K562 (cell line): ENCODE data around the gene GORASP2. TPM values are rescaled to one million over a fixed set of nuclear protein-coding genes. Genes with fewer than 3 reads are reported as not detected.
A peak's percentile ranks its signal among the peaks of the same experiment; 100 is the strongest.

Experiments
- BCL6 ChIP-seq: fragments of 250-450 bp; sonication (Bioruptor Pico); IDR thresholded peaks from 2 replicates; pipeline ENCODE4 v1.4.0; 2020
- DACH1 ChIP-seq: fragments of 450-650 bp; IDR thresholded peaks from 2 replicates; pipeline ENCODE4 v1.6.1; 2018; ENCODE audit not compliant: partially characterized antibody
- DPF2 ChIP-seq: fragments of 450-650 bp; IDR thresholded peaks from 2 replicates; pipeline ENCODE4 v1.6.1; 2016
- FOXP1 ChIP-seq: sonication (generic); formaldehyde crosslinking; IDR thresholded peaks from 2 replicates; pipeline ENCODE4 v1.8.0; 2022; ENCODE audit warnings: mild to moderate bottlenecking, missing genetic modification reagents
- GATAD2A ChIP-seq: fragments of 450-650 bp; IDR thresholded peaks from 2 replicates; pipeline ENCODE4 v1.6.1; 2017
- POLR2A ChIP-seq: fragments of 450-650 bp; conservative IDR thresholded peaks from 2 replicates; pipeline ENCODE4 v1.6.1; 2016
- SIN3A ChIP-seq, 2 experiments: fragments of 150-350 bp in 1 of 2; IDR thresholded peaks; 2 replicates each; pipeline ENCODE4 v1.6.1; 2011 to 2016; ENCODE audit warnings: borderline replicate concordance in 2 of 2, low read depth in 2 of 2, low read length in 2 of 2, mild to moderate bottlenecking in 2 of 2, moderate library complexity in 2 of 2; ENCODE audit not compliant: control insufficient read depth in 1 of 2
- SMC3 ChIP-seq: conservative IDR thresholded peaks from 2 replicates; pipeline ENCODE4 v1.6.1; 2011; ENCODE audit warnings: low read depth, low read length, improper control_type of control experiment; ENCODE audit not compliant: insufficient read depth
- SOX6 ChIP-seq: fragments of 450-650 bp; IDR thresholded peaks from 2 replicates; pipeline ENCODE4 v1.6.1; 2014; ENCODE audit warnings: mild to moderate bottlenecking
- TAF7 ChIP-seq: fragments of 450-650 bp; IDR thresholded peaks from 2 replicates; pipeline ENCODE4 v1.6.1; 2016; ENCODE audit warnings: missing genetic modification characterization, missing compliant biosample characterization
- ZC3H4 ChIP-seq: sonication (generic); formaldehyde crosslinking; IDR thresholded peaks from 2 replicates; pipeline ENCODE4 v1.9.0; 2021; ENCODE audit warnings: missing genetic modification reagents, borderline replicate concordance
- ZNF134 ChIP-seq: fragments of 250-450 bp; sonication (Bioruptor Pico); conservative IDR thresholded peaks from 2 replicates; pipeline ENCODE4 v1.4.0; 2020
- ZNF274 ChIP-seq: IDR thresholded peaks from 2 replicates; pipeline ENCODE4 v1.6.1; 2011; ENCODE audit warnings: low read depth, mild to moderate bottlenecking, low read length, moderate library complexity, borderline replicate concordance
- ZNF282 ChIP-seq: sonication (generic); formaldehyde crosslinking; IDR thresholded peaks from 2 replicates; pipeline ENCODE4 v1.8.1; 2023; ENCODE audit warnings: missing genetic modification reagents
- ZNF76 ChIP-seq: fragments of 250-450 bp; sonication (Bioruptor Pico); IDR thresholded peaks from 2 replicates; pipeline ENCODE4 v1.4.0; 2020; ENCODE audit warnings: mild to moderate bottlenecking, moderate library complexity, borderline replicate concordance
- polyA plus RNA-seq, 8 experiments: library from polyadenylated mRNA; depleted of rRNA in 4 of 8; stranded (reverse) in 5 of 8; unstranded in 3 of 8; fragments of >200 nt; fragmentation: Nextera tagmentation in 2 of 8; fragmentation: Illumina TruSeq in 1 of 8; extraction: Ambion mirVana in 2 of 8; extraction: Trizol in 1 of 8; gene quantifications; 2 replicates each; pipeline versions ENCODE4 v1.2.1 to v1.2.3, GENCODE V29; 2011 to 2014; ENCODE audit warnings: inconsistent platforms in 1 of 8, missing spikeins in 1 of 8
- total RNA-seq, 7 experiments: library from RNA; depleted of rRNA in 6 of 7; stranded (reverse); fragments of >200 nt in 6 of 7; fragmentation: Illumina TruSeq in 2 of 7; extraction: Trizol in 2 of 7; gene quantifications; 2 replicates each; pipeline versions ENCODE4 v1.2.1 to v1.2.3, GENCODE V29; 2011 to 2021; ENCODE audit warnings: low replicate concordance in 1 of 7
- TF ChIP-seq, protein P1 (sequence below): fragments of 250-450 bp; sonication (Bioruptor Pico); IDR thresholded peaks from 2 replicates; pipeline ENCODE4 v1.5.0; 2020; ENCODE audit warnings: mild to moderate bottlenecking
- TF ChIP-seq, protein P2 (sequence below), 2 experiments: fragments of 250-450 bp in 1 of 2; fragments of 450-650 bp in 1 of 2; sonication (Bioruptor Pico) in 1 of 2; IDR thresholded peaks; 2 replicates each; pipeline versions ENCODE4 v1.6.1 to v1.8.0; 2016 to 2021; ENCODE audit warnings: mild to moderate bottlenecking in 2 of 2, moderate library complexity in 2 of 2, missing compliant biosample characterization in 1 of 2, missing genetic modification characterization in 1 of 2
- TF ChIP-seq, protein P3 (sequence below): fragments of 250-450 bp; sonication (Bioruptor Pico); IDR thresholded peaks from 2 replicates; pipeline ENCODE4 v1.4.0; 2020
- TF ChIP-seq, protein P4 (sequence below): fragments of 250-450 bp; sonication (Bioruptor Pico); IDR thresholded peaks from 2 replicates; pipeline ENCODE4 v1.5.1; 2021; ENCODE audit warnings: mild to moderate bottlenecking

Gene GORASP2
- total and polyA plus RNA-seq, 9 of the 15 experiments (the other 6 are each of a cell fraction or from before 2014, with no cell fraction given): 27.4 to 180 (median 59.6) TPM

DNA sequence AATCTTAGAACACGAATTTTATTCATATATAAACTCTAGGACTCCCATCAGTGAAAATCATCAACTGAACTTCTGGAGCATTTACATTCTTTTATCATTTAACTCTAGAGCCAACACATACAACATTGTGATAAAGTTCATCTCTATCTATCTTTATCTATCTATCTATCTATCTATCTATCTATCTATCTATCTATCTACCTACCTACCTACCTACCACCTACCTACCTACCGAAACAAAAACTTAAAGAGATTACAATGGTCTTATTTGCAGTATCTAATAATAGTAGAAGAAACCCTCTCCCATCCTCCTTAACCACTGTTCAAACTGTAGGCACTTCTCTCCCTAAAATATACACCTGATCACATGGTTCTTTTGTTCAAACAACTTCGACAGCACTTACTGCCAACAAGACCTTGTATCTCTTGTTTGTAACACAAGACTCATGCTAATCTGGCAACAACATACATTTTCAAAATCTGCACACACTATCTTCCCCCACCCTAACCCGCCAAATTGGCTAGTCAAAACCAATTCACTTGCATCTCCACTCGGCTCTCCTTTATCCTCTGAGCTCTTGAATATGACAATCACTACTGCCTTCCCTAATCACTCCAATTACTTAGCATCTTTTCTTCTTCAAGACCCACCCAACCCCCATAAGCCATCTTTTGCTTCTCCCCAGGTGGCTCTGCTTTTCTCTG, 69.0 kb downstream of the GORASP2 start (continued):
- TF ChIP-seq, protein P1, sequence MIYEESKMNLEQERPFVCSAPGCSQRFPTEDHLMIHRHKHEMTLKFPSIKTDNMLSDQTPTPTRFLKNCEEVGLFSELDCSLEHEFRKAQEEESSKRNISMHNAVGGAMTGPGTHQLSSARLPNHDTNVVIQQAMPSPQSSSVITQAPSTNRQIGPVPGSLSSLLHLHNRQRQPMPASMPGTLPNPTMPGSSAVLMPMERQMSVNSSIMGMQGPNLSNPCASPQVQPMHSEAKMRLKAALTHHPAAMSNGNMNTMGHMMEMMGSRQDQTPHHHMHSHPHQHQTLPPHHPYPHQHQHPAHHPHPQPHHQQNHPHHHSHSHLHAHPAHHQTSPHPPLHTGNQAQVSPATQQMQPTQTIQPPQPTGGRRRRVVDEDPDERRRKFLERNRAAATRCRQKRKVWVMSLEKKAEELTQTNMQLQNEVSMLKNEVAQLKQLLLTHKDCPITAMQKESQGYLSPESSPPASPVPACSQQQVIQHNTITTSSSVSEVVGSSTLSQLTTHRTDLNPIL (CRISPR knock-in tag): no peak
- TF ChIP-seq, protein P2, sequence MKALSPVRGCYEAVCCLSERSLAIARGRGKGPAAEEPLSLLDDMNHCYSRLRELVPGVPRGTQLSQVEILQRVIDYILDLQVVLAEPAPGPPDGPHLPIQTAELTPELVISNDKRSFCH (CRISPR knock-in tag; IDR thresholded peaks at IDR 0.05): no peak
- TF ChIP-seq, protein P2 (tag; IDR thresholded peaks at IDR 0.05): no peak
- TF ChIP-seq, protein P3, sequence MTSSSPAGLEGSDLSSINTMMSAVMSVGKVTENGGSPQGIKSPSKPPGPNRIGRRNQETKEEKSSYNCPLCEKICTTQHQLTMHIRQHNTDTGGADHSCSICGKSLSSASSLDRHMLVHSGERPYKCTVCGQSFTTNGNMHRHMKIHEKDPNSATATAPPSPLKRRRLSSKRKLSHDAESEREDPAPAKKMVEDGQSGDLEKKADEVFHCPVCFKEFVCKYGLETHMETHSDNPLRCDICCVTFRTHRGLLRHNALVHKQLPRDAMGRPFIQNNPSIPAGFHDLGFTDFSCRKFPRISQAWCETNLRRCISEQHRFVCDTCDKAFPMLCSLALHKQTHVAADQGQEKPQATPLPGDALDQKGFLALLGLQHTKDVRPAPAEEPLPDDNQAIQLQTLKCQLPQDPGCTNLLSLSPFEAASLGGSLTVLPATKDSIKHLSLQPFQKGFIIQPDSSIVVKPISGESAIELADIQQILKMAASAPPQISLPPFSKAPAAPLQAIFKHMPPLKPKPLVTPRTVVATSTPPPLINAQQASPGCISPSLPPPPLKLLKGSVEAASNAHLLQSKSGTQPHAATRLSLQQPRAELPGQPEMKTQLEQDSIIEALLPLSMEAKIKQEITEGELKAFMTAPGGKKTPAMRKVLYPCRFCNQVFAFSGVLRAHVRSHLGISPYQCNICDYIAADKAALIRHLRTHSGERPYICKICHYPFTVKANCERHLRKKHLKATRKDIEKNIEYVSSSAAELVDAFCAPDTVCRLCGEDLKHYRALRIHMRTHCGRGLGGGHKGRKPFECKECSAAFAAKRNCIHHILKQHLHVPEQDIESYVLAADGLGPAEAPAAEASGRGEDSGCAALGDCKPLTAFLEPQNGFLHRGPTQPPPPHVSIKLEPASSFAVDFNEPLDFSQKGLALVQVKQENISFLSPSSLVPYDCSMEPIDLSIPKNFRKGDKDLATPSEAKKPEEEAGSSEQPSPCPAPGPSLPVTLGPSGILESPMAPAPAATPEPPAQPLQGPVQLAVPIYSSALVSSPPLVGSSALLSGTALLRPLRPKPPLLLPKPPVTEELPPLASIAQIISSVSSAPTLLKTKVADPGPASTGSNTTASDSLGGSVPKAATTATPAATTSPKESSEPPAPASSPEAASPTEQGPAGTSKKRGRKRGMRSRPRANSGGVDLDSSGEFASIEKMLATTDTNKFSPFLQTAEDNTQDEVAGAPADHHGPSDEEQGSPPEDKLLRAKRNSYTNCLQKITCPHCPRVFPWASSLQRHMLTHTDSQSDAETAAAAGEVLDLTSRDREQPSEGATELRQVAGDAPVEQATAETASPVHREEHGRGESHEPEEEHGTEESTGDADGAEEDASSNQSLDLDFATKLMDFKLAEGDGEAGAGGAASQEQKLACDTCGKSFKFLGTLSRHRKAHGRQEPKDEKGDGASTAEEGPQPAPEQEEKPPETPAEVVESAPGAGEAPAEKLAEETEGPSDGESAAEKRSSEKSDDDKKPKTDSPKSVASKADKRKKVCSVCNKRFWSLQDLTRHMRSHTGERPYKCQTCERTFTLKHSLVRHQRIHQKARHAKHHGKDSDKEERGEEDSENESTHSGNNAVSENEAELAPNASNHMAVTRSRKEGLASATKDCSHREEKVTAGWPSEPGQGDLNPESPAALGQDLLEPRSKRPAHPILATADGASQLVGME (CRISPR knock-in tag): no peak
- TF ChIP-seq SMC3 (no peak), TAF7 (tag) (no peak), ZNF76 (CRISPR knock-in tag) (no peak), FOXP1 (no peak), BCL6 (CRISPR knock-in tag) (no peak), ZNF274 (no peak), ZNF282 (CRISPR knock-in tag) (no peak), ZC3H4 (no peak), DACH1 (peak; percentile 97), SOX6 (peak; percentile 42; the same call in 1 of the 2 replicates), SIN3A (IDR thresholded peaks at IDR 0.05; ENCODE audit: borderline replicate concordance in 2 of 2, control insufficient read depth in 1 of 2, low read depth in 2 of 2, low read length in 2 of 2) (no peak), POLR2A (0 out of 2 replicates have a peak, but pooled peaks have one; percentile 29), DPF2 (no peak), ZNF134 (CRISPR knock-in tag) (no peak), GATAD2A (no peak)
- TF ChIP-seq, protein P4, sequence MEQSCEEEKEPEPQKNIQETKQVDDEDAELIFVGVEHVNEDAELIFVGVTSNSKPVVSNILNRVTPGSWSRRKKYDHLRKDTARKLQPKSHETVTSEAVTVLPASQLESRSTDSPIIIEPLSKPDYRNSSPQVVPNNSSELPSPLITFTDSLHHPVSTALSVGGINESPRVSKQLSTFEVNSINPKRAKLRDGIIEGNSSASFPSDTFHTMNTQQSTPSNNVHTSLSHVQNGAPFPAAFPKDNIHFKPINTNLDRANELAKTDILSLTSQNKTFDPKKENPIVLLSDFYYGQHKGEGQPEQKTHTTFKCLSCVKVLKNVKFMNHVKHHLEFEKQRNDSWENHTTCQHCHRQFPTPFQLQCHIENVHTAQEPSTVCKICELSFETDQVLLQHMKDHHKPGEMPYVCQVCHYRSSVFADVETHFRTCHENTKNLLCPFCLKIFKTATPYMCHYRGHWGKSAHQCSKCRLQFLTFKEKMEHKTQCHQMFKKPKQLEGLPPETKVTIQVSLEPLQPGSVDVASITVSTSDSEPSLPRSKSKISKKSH: no peak
